B cell (primary cell): ENCODE data around the gene TGFBR3.

Experiments used
- EZH2 ChIP-seq: IDR thresholded peaks from 2 replicates; pipeline ENCODE4 v1.6.1; 2012; ENCODE audit warnings: borderline replicate concordance, low read depth, mild to moderate bottlenecking, moderate library complexity, low read length; ENCODE audit not compliant: insufficient read depth, poor library complexity, severe bottlenecking
- TF ChIP-seq, protein P1 (sequence below): fragments of 200-600 bp; IDR thresholded peaks from one replicate; pipeline ENCODE4 v1.8.0; 2022; ENCODE audit warnings: antibody characterized with exemption, mild to moderate bottlenecking

- TF ChIP-seq, protein P1, sequence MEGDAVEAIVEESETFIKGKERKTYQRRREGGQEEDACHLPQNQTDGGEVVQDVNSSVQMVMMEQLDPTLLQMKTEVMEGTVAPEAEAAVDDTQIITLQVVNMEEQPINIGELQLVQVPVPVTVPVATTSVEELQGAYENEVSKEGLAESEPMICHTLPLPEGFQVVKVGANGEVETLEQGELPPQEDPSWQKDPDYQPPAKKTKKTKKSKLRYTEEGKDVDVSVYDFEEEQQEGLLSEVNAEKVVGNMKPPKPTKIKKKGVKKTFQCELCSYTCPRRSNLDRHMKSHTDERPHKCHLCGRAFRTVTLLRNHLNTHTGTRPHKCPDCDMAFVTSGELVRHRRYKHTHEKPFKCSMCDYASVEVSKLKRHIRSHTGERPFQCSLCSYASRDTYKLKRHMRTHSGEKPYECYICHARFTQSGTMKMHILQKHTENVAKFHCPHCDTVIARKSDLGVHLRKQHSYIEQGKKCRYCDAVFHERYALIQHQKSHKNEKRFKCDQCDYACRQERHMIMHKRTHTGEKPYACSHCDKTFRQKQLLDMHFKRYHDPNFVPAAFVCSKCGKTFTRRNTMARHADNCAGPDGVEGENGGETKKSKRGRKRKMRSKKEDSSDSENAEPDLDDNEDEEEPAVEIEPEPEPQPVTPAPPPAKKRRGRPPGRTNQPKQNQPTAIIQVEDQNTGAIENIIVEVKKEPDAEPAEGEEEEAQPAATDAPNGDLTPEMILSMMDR, result no peak
- no peak for TF ChIP-seq EZH2
Measured at GRCh38 chr1:91776068-91776794, 109.7 kb downstream of the TGFBR3 start.
